Lower leg skin (tissue), 3 donors: ENCODE data around the gene CYP27B1.
"Not testable (repeated sequence)": the region's sequence is repeated elsewhere in the genome, so short reads cannot be mapped to it uniquely, and the experiment has no call there.

Experiments
- CTCF ChIP-seq, 3 donors: fragments of 450-650 bp; IDR thresholded peaks; one replicate each; pipeline ENCODE4 v1.5.1; 2016; ENCODE audit warnings: antibody characterized with exemption in 3 of 3, mild to moderate bottlenecking in 3 of 3, moderate library complexity in 2 of 3
- POLR2A ChIP-seq, 2 donors: fragments of 450-650 bp; IDR thresholded peaks; one replicate each; pipeline ENCODE4 v1.6.1; 2016 to 2017; ENCODE audit warnings: antibody characterized with exemption in 2 of 2, mild to moderate bottlenecking in 1 of 2, moderate library complexity in 1 of 2

- TF ChIP-seq POLR2A, CTCF (IDR thresholded peaks at IDR 0.05): not testable (repeated sequence)
Observed at GRCh38 chr12:57774634-57775033, 7.8 kb upstream of the CYP27B1 start.
